Stimulated activated naive CD8-positive, alpha-beta T cell treated with anti-CD3 and anti-CD28 coated beads, Interleukin-15, Interleukin-2, amounts not matched to agents 100 U/mL and 50 U/mL, for 24 hours (primary cell): ENCODE data around the gene PLCB4.

Source experiments
- ATAC-seq: fragments of 150-1000 bp; cut with Tn5 transposase; one replicate; pipeline ENCODE4 v1.10.0; 2021
- DNase-seq: peaks from one replicate; pipeline ENCODE4 v3.0.0; 2021

Gene PLCB4

DNA sequence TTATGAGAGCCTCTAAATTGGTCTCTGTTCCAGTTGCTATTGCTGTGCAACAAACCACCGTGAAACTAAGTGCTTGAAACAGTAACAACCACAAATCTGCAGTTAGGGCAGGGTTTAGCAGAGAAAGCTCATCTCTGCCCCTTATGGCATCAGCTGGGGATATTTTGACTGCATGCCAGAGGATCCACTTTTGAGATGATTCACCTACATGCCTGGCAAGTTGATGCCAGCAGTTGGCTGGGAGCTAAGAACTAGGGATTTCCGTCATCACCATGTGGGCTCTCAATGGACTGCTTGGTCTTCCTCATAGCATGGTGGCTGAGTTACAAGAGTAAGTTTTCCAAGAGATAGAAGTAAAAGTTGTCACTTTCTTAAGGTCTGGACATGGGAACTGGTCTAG lies 35.1 kb downstream of the PLCB4 start:
- ATAC-seq: no peak

DNA sequence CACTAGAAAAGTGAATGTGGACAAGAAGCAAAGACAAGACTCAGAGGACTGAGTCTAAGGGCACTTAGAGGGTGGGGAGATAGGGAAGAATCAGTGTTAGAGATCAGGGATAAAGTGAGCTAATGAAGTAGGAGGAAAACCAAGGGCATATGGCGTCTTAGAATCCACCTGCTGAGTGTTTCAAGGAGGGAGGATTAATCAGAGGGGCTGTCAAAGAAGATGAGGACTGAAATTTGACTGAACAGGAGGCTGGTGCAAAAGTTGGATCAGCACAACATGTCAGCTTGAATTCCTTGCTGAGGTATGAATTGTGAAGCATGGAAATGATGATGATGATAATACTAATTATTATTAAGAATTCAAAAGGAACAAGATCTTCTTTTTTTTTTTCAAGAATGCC lies 39.4 kb downstream of the PLCB4 start:
- ATAC-seq (no peak), DNase-seq (no peak)

More for the DNA sequence above, 35.1 kb downstream of the PLCB4 start:
- DNase-seq: no peak

DNA sequence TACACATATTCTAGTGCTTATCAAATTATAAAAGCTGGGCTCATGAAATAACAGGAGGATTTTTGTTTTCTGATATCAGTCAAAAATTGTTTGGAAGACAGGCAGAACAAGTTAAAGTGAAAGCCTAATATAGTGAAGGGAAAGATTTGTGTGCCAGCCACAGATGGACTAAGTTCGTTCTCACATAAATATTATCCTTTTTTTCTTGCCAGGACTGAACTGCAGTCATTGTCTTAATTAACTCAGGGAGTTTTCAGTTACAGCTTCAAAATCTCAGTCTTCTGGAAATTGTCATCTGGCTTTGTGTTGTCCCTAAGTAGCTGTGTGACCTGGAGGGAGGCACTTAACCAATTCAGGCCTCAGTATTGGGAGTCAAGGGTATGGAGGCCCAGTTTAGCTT lies 40.7 kb downstream of the PLCB4 start:
- no peak for DNase-seq
- no peak for ATAC-seq

DNA sequence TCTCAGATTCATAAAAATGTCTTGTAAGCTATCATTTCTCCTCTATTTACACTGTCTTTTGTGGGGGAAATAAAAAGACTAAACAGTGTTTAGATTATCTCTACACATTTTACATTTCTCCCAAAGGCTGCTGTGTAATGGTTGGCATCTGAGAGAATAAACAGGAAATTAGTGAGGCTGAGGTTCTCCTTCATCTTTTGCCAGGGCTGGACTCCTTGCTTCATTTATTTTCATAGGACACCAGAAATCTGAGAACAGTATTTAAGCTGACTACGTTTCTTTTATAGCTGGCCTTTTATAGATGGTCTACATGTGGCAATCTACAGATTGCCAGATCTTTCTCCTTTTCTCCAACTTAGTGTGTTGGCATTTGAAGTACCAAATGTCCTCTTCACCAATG lies 41.5 kb downstream of the PLCB4 start:
- DNase-seq: no peak
- no peak for ATAC-seq

DNA sequence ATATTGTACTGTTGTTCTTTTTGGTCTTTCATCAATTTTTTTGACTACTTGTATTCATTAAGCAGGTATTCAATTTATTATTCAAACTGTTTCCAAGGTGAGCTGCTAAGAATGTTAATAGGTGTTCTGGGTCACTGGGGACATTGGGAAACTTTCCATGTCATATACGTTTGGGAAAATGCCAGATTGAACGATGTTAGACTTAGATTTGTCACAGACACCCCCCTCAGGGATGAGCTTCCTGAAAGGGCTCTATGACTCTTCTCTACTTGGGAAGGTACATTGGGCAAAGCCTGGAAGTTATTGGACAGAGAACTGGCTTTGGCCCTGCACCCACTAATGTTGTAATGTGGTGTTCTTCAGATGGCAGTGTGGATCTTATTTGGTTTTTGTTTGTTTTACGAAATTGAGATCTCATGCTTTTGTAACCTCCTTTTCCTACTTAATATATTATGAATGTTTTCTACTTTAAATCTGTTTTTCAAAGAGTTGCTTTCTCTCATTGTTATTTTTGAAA lies 42.1 kb downstream of the PLCB4 start:
- ATAC-seq (no peak), DNase-seq (no peak)

DNA sequence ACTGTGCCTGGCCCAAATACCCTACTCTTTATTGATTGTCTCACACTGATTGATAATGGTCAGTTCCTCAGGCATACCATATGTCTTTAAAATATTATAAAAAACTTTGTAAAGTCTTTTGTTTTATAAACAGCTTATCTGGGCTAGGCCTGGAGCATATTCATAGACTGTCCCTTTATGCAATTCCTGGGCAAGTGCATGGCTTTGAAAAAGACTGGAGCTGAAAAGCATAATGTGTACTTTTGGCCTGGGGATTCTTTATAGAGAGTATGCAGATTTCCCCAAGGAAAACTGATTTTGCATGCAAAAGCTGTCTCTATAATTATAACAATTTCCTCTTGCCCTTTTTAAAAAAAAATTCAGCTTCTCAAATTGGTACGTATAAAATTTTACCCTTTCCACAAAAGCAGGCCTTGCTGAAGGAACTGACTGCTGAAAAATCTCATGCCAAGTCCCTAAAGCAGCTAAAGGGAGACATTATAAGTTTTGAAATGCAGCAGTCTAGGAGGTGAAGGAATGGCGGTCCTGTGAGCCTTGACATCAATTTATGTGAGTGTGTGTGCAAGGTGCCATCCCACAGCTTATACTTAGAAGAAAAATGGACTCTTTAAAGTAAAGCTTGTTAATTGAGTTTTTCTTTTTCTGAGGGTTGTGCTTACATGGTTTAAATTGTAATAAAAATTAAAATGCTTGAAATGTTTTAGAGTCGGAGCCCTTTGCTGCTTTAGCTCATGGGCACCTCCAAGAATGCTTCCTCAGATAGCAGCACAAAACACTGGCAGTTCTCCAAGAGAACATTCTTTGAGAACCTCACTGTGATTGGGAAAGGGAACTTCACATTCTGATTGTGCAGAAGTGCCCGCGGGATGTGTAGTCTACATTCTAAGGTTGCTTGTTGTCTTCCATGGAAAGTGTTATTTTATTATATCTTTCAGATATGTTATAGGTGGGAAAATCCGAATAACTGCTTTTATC lies 43.9 kb downstream of the PLCB4 start:
- DNase-seq: no peak
- ATAC-seq: no peak

DNA sequence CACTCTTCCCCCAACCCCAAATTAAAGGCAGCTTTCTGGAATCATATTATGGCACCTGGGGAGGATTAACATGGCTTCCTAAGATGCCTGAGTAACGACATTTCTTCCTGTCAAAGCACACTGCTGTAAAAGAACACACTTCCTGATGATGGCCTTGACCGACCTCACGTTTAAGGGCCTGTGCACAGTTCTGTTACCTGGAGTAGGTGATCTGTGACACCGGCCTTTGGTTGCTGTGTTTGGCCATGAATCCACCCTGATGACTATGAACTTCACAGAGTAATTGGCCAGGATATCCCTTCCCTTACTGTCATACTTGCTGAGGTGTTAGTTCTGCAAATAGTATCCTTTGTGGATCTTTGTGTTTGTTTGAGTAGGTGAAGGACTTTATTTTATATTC lies 45.8 kb downstream of the PLCB4 start:
- no peak for DNase-seq
- ATAC-seq: no peak

DNA sequence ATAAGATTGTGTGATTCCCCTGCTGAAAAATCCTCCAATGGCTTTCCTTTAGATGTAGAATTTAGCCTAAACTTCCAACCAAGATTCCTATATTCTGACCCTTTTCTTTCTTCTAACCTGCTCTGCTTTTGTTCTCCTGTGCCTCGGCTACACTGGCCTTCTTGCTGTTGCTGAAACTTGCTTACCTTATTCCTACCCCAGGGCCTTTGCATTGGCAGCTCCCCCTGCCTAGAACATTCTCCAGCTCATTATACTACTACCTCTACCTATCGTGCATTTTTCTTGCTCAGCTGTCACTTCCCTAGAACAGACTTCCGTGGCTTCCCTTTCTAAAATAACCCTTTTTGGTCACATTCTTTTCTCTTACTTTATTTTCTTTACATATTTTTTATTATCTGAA lies 48.7 kb downstream of the PLCB4 start:
- ATAC-seq: no peak

DNA sequence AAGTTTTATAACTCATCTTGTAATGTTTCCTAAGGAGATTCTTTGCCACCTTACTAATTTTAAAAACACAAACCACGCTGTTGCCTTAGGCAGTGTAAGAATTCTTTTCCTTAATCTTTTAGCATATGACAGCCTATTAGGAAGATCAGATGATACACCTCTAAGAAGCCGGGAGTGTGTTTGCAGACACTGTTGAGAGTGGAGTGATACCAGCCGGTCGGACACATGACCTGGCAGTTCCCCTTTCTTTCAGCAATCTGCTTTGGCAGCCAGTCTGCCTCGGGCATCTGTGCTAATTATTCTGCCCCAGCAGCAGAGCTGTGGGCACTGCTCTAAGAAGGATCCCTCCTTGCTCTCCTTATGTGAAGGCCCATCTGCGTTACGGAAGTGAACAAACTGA lies 50.9 kb downstream of the PLCB4 start:
- ATAC-seq (no peak), DNase-seq (no peak)

More for the DNA sequence above, 48.7 kb downstream of the PLCB4 start:
- no peak for DNase-seq

DNA sequence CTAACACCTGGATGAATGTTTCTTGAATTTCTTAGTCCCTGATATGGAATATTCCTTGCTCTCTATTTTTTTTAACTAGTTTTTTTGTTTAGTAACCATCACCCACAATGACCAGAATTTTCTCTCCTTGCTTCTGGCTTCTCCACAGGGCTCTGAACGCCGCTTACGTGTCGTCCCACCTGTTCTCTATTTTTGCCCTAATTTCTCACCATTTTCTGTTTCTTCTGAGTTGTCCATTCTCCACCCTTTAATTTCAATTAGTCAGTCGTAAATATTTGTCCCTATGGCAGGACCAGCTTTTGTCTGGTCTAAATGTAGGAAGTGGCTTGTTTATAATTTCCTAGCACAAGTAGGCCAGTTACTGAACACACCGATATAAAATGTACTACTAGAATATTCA lies 52.3 kb downstream of the PLCB4 start:
- ATAC-seq (no peak), DNase-seq (no peak)

DNA sequence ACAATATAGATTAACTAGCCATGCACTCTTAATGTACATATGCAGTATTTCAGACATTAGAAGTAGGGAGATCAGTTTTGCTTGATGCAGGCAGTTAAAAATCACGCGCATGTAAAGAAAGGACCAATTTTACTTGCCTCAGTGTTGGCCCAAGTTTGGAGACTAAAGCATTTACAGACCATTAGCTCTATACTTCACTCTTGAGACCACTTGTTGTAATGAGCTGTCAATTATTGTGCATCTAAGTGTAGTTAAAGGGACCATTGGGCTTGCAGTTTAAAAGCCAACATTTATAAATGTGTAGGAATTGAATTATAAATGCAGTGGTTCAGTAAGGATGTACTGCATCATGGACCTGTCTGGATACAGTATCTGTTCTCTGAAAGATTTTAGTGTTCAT lies 53.7 kb downstream of the PLCB4 start:
- ATAC-seq: no peak
- no peak for DNase-seq

DNA sequence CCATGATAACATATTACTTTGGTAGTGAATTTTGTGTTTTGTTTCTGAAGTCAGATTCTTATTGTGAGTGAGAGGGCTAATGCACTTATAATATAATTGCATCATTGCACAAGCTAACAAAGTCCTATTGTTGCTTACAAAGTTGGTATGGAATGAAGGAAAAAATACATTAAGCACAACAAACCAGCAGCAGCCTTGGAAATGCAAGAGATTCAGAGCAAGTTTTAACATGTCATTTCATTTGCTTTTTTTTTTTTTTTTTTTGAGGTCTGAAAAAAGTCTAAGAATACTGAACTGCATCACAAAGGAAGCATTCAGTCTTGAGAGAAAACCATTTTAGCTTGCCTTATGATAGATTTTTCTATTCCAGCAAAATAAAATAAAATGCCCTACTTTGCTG lies 57.6 kb downstream of the PLCB4 start:
- DNase-seq: no peak
- no peak for ATAC-seq

DNA sequence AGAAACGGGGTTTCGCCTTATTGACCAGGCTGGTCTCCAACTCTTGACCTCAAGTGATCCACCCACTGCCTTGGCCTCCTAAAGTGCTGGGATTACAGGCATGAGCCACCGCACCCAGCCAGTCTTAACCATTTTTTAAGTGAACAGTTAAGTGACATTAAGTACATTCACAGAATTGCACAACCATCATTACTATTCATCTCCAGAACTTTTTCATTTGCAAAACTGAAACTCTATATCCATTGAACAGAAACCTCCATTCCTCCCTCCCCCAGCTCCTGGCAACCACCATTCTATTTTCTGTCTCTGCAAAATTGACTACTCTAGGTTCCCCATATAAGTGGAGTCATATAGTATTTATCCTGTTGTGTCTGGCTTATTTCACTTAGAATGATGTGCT lies 59.7 kb downstream of the PLCB4 start:
- no peak for ATAC-seq
- DNase-seq: no peak

DNA sequence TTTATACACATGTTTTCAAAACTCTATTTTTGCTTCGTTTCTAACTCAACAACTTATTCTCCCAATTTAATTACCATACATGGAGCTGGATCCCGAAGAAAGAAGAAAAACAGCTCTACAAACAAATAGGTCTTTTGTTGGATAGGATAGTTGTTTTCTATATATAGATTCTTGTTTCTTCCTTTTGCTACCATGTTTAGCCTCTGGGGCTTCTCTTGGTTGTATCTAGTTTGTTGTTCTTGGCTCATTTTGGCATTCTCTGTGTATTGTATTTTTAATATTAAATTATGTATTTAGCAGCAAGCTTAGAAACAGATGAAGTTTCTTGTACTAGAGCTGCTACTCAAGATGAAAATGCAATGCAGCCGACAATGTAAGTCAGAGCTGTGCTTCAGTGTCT lies 60.9 kb downstream of the PLCB4 start:
- DNase-seq: no peak
- no peak for ATAC-seq

DNA sequence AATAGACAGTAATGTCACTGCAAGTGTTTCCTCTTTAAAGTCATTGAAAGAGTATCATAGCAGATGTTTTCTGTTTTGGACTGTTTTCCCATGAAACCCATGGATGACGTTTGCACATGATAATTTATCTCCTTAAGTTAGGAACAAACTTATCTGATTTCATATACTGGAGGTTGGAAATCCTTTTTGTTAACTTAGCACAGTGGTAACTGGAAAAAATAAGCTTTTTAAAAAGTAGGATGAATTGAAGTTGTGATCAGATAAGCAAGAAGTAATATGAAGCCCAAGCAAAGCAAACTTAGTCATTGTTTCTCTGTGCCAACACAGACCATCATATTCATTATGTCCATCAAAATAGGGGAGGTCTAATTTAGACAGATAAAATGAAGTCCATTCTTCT lies 61.6 kb downstream of the PLCB4 start:
- ATAC-seq (no peak), DNase-seq (no peak)

DNA sequence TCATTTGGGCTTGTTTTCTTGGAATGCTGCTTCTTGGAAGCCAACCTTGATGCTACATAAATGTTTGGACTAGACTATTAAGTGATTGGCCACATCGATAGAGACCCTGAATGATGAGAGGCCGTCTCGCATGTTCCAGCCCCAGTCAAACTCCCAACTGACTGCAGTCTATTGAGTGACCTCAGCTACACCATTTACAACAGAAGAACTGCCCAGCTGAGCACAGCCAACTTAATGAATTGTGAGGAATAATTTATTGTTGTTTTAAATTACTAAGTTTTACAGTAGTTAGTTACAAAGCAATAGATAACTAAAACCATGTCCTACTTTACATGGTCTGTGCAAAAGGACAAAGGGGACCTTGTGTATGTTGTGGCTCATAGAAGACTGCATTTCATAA lies 63.0 kb downstream of the PLCB4 start:
- ATAC-seq (no peak), DNase-seq (no peak)

DNA sequence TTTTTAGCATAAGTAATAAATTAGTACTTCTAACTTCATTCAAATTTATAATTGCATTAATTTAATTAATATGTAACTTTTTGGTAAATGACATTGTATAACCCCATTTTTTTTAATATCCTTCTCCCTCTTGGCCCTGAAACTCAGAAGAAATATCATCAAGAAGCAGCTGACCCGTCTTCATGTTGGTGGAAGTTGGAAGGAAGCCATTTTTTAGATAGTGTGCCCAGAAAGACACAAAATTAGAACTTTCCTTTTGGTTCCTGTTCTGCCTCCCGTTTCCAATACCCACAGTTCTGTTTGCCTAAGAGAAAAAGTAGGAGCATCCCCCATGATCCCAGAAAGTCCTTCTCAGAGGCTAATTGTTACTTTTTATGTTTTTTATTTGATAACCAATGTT lies 65.5 kb downstream of the PLCB4 start:
- DNase-seq (no peak), ATAC-seq (no peak)

DNA sequence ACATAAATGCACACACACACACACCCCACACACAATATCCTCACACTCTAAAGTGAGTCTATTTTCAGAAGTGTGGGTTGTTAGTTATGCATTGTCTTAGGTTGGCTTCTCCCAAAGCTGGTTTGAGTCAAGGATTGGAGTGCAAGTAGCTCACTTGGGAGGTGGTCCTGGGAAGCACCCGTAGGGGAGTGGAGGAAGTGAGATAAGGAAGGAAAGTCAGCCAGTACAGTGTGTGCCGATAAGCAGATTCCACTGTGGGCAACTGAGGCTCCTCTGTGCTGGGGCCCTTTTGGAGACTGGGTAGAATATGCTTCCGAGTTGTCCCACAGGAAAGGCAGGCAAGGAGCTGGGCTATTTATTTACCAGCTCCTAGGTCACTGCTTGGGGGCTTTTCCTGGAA lies 67.2 kb downstream of the PLCB4 start:
- ATAC-seq: no peak
- DNase-seq: no peak

DNA sequence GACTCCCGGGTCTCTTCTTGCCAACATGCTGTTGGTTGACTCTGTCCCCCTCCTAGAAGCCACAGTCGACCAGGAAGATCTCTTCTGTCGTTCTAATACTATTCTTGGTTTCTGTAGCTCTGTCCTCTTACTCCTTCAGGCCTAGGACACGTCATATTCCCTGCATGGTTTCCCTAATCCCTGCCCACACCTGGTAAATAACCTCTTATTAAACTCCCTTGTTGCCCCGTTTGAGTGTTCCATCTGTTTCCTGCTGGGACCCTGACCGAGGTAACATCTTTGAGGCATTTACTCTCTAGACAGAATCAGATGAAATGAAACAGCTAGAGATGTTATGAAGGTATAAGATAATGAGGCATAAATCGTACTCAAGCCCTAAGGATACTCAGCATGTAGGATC lies 68.1 kb downstream of the PLCB4 start:
- ATAC-seq: no peak
- no peak for DNase-seq

DNA sequence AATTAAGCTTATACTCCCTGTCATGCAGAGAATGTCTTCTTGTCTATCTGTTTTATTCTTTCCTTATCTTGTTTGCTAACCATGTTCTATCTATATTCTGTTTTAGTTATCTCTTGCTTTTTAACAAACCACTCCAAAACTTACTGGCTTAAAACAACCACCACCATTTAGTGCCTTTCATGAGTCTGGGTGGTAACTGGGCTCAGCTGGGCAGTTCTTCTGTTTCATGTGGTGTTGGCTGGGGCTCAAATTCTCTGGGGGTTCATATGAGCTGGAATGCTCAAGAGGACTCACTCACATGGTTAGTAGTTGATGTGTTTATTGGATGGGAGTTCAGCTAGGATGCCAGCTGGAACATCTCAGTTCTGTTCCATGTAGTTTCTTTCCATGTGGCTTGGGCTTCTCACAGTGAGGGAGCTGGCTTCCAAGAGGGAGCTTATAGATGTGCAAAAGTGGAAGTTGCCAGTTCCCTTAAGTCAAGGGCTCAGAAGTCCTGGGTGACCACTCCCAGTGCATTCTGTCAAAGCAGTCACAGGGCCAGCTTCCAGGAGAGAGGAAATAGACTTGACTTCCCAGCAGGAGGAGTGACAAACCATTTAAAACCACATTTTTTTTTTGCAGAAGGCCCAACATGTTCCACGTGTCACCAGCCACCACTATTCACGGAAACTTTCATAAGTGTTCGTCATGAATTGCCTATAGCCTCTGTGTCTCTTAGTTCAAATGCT lies 70.4 kb downstream of the PLCB4 start:
- DNase-seq (no peak), ATAC-seq (no peak)

DNA sequence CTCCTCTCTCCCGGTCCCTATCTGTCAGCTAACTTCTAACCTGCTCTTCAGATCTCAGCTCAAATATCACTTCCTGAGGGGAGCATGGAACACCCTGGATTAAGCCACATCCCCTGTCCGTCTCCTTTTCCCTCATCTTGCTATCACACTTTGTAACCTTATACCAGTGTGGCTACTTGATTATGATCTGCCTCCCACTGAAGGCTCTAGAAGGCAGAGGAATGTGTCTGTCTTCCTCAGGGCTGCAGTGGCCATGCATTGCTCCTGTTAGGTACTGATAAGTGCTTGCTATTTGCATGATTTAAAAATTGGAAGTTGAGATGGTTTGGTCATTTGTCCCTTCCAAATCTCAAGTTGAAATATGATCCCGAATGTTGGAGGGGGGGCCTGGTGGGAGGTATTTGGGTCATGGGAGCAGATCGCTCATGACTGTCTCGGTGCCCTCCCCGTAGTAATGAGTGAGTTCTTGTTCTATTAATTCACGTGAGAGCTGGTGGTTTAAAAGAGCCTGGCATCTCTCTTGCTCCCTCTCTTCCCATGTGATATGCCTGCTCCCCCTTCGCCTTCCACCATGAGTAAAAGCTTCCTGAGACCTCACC lies 71.4 kb downstream of the PLCB4 start:
- ATAC-seq (no peak), DNase-seq (no peak)

DNA sequence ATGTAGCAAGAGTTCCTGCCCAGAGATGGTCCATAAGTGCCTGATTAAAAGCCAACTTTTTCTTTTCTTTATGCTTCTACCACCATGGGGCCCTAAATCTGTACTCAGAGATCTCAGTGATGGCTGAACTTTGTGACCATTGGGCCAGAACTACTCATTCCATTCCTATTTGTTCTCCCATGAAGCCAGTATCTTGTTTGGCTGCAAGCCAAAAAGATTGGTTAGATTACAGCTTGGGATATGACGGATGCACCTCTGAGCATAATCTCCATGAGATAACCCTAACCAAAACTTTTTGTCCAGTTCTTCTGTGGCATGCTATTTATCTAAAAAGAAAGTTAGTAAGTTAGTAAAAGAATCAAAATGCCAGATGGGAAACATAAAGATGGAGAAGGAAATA lies 72.2 kb downstream of the PLCB4 start:
- no peak for ATAC-seq
- no peak for DNase-seq

DNA sequence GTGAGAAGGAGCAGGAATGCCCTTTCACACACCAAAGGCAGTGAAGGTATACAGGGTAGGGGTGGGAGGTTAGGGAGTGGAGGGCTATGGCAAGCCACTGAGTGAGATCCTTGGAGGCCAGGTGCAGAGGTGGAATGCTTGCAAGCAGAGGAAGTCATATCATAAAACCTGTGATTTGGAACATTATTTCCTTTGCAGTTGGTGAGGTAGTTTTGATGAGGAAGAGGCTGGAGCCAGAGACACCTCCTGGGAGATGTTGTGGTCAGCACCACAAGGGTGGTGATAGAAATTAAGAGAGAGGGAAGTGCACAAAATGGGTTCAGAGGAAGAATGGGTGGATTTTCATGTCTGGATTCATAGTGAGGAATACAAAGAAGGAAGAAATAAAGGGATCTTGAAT lies 73.0 kb downstream of the PLCB4 start:
- DNase-seq (no peak), ATAC-seq (no peak)
